SJCRH30 (cell line): ENCODE measurements around the gene GPATCH2L. TPM values are rescaled to one million over a fixed set of nuclear protein-coding genes. Genes with fewer than 3 reads are reported as not detected.

Source experiments
- DNase-seq, 2 experiments: peaks; one replicate each; pipeline ENCODE4 v3.0.0-alpha.2; 2015 to 2020
- H3K27ac ChIP-seq: fragments of 250-450 bp; sonication (Bioruptor Pico); 2 replicates; pipeline ENCODE4 v1.5.1; 2020; ENCODE audit warnings: mild to moderate bottlenecking, moderate library complexity
- H3K27me3 ChIP-seq: fragments of 250-450 bp; sonication (Bioruptor Pico); 2 replicates; pipeline ENCODE4 v1.5.1; 2020; ENCODE audit warnings: mild to moderate bottlenecking, moderate library complexity
- H3K36me3 ChIP-seq: fragments of 250-450 bp; sonication (Bioruptor Pico); 2 replicates; pipeline ENCODE4 v1.5.1; 2020; ENCODE audit warnings: mild to moderate bottlenecking, moderate library complexity
- H3K4me1 ChIP-seq: fragments of 250-450 bp; sonication (Bioruptor Pico); 2 replicates; pipeline ENCODE4 v1.5.1; 2020; ENCODE audit warnings: mild to moderate bottlenecking, moderate library complexity
- H3K4me3 ChIP-seq: fragments of 250-450 bp; sonication (Bioruptor Pico); 2 replicates; pipeline ENCODE4 v1.5.1; 2020; ENCODE audit warnings: mild to moderate bottlenecking, moderate library complexity
- H3K9me3 ChIP-seq: fragments of 250-450 bp; sonication (Bioruptor Pico); replicated peaks from 2 replicates; pipeline ENCODE4 v1.5.1; 2020; ENCODE audit warnings: mild to moderate bottlenecking, moderate library complexity
- total RNA-seq: library from RNA; depleted of rRNA; stranded (reverse); fragments of >200 nt; shearing (Covaris generic); gene quantifications from 2 replicates; pipeline ENCODE4 v1.2.3, GENCODE V29; 2014; rRNA removed

Gene GPATCH2L
- 36.6 and 49.4 TPM in 2 replicates for total RNA-seq

GRCh38 chr14:76151398-76152332, at the start of gene GPATCH2L:
Gene GPATCH2L (plus strand): TSS chr14:76151922. CDS start chr14:76154364, 2,442 bp downstream.
- H3K27ac ChIP-seq: peak within 1 kb of the TSS; percentile 85
- H3K4me1 ChIP-seq: peaks cover 9% of the 10 kb centered on the region
- DNase-seq: peak; percentile 95
- no peaks in the 10 kb centered on the region for H3K9me3 ChIP-seq
- H3K36me3 ChIP-seq: peaks cover 23% of the 10 kb centered on the region; the same call in 1 of the 2 replicates
- H3K27me3 ChIP-seq: no peaks in the 10 kb centered on the region
- H3K4me3 ChIP-seq: peak within 1 kb of the TSS; percentile 97

GRCh38 chr14:76104802-76105355, 46.8 kb upstream of the GPATCH2L start:
- Histone ChIP-seq H3K36me3 (no peaks in the 10 kb centered on the region), H3K9me3 (no peaks in the 10 kb centered on the region)
- DNase-seq: no peak

GRCh38 chr14:76106188-76106587, 45.5 kb upstream of the GPATCH2L start:
- DNase-seq: no peak
- Histone ChIP-seq H3K36me3 (no peaks in the 10 kb centered on the region), H3K9me3 (no peaks in the 10 kb centered on the region), H3K4me3 (no peak overlapping the region), H3K4me1 (no peaks in the 10 kb centered on the region), H3K27ac (no peak overlapping the region), H3K27me3 (no peaks in the 10 kb centered on the region)

More at GRCh38 chr14:76104802-76105355, 46.8 kb upstream of the GPATCH2L start:
- Histone ChIP-seq H3K27me3 (no peaks in the 10 kb centered on the region), H3K27ac (no peak overlapping the region), H3K4me3 (no peak overlapping the region), H3K4me1 (no peaks in the 10 kb centered on the region)

GRCh38 chr14:76109087-76109880, 42.4 kb upstream of the GPATCH2L start:
- H3K36me3 ChIP-seq: no peaks in the 10 kb centered on the region
- H3K27me3 ChIP-seq: no peaks in the 10 kb centered on the region
- no peaks in the 10 kb centered on the region for H3K4me1 ChIP-seq
- no peak overlapping the region for H3K27ac ChIP-seq
- H3K9me3 ChIP-seq: no peaks in the 10 kb centered on the region
- peak; percentile 9 to 43 for DNase-seq
- no peak overlapping the region for H3K4me3 ChIP-seq

- Histone ChIP-seq H3K4me3 (no peak overlapping the region), H3K36me3 (no peaks in the 10 kb centered on the region), H3K9me3 (no peaks in the 10 kb centered on the region), H3K4me1 (no peaks in the 10 kb centered on the region), H3K27me3 (no peaks in the 10 kb centered on the region), H3K27ac (no peak overlapping the region)
- no peak for DNase-seq
These were observed 38.7 kb upstream of the GPATCH2L start for GRCh38 chr14:76112889-76113624.

GRCh38 chr14:76113691-76114090, 38.0 kb upstream of the GPATCH2L start:
- Histone ChIP-seq H3K36me3 (no peaks in the 10 kb centered on the region), H3K27ac (no peak overlapping the region), H3K27me3 (no peaks in the 10 kb centered on the region), H3K4me1 (no peaks in the 10 kb centered on the region), H3K9me3 (no peaks in the 10 kb centered on the region), H3K4me3 (no peak overlapping the region)
- DNase-seq: no peak

GRCh38 chr14:76115010-76115422, 36.7 kb upstream of the GPATCH2L start:
- DNase-seq: no peak
- no peaks in the 10 kb centered on the region for H3K9me3 ChIP-seq
- no peaks in the 10 kb centered on the region for H3K36me3 ChIP-seq
- no peak overlapping the region for H3K4me3 ChIP-seq
- H3K4me1 ChIP-seq: no peaks in the 10 kb centered on the region
- no peaks in the 10 kb centered on the region for H3K27me3 ChIP-seq
- no peak overlapping the region for H3K27ac ChIP-seq

GRCh38 chr14:76117789-76118484, 33.8 kb upstream of the GPATCH2L start:
- Histone ChIP-seq H3K9me3 (no peaks in the 10 kb centered on the region), H3K27ac (no peak overlapping the region), H3K36me3 (no peaks in the 10 kb centered on the region), H3K4me3 (no peak overlapping the region), H3K4me1 (no peaks in the 10 kb centered on the region), H3K27me3 (no peaks in the 10 kb centered on the region)
- peak; percentile 14 to 15 for DNase-seq

- Histone ChIP-seq H3K27ac (no peak overlapping the region), H3K4me1 (no peaks in the 10 kb centered on the region), H3K9me3 (no peaks in the 10 kb centered on the region), H3K4me3 (no peak overlapping the region), H3K36me3 (no peaks in the 10 kb centered on the region), H3K27me3 (no peaks in the 10 kb centered on the region)
- DNase-seq: no peak
These were observed 33.1 kb upstream of the GPATCH2L start for GRCh38 chr14:76118594-76118993.

- no peak for DNase-seq
- H3K4me1 ChIP-seq: no peaks in the 10 kb centered on the region
- no peak overlapping the region for H3K4me3 ChIP-seq
- H3K27ac ChIP-seq: no peak overlapping the region
- H3K27me3 ChIP-seq: no peaks in the 10 kb centered on the region
- no peaks in the 10 kb centered on the region for H3K36me3 ChIP-seq
- no peaks in the 10 kb centered on the region for H3K9me3 ChIP-seq
These were observed 30.5 kb upstream of the GPATCH2L start for GRCh38 chr14:76121089-76121748.

- no peak for DNase-seq
- no peaks in the 10 kb centered on the region for H3K27me3 ChIP-seq
- no peaks in the 10 kb centered on the region for H3K4me1 ChIP-seq
These were observed 28.1 kb upstream of the GPATCH2L start for GRCh38 chr14:76123426-76124225.

GRCh38 chr14:76125511-76125910, 26.2 kb upstream of the GPATCH2L start:
- H3K9me3 ChIP-seq: no peaks in the 10 kb centered on the region
- no peaks in the 10 kb centered on the region for H3K4me1 ChIP-seq
- no peak overlapping the region for H3K27ac ChIP-seq
- H3K27me3 ChIP-seq: no peaks in the 10 kb centered on the region
- no peaks in the 10 kb centered on the region for H3K36me3 ChIP-seq
- no peak overlapping the region for H3K4me3 ChIP-seq
- DNase-seq: no peak

More at GRCh38 chr14:76123426-76124225, 28.1 kb upstream of the GPATCH2L start:
- no peaks in the 10 kb centered on the region for H3K36me3 ChIP-seq
- H3K4me3 ChIP-seq: no peak overlapping the region
- no peaks in the 10 kb centered on the region for H3K9me3 ChIP-seq
- H3K27ac ChIP-seq: no peak overlapping the region

- DNase-seq: no peak
These were observed 25.6 kb upstream of the GPATCH2L start for GRCh38 chr14:76126076-76126475.

More at GRCh38 chr14:76126076-76126475, 25.6 kb upstream of the GPATCH2L start:
- Histone ChIP-seq H3K9me3 (no peaks in the 10 kb centered on the region), H3K27me3 (no peaks in the 10 kb centered on the region), H3K27ac (no peak overlapping the region), H3K36me3 (no peaks in the 10 kb centered on the region), H3K4me1 (no peaks in the 10 kb centered on the region), H3K4me3 (no peak overlapping the region)
